GM21360 (cell line): ENCODE data around the gene MED27.

Source experiments
- ATAC-seq: cut with Tn5 transposase; IDR thresholded peaks from one replicate; pipeline ENCODE4 v1.9.1; 2021; ENCODE audit warnings: mild to moderate bottlenecking, moderate library complexity; ENCODE audit not compliant: unreplicated experiment

Gene MED27

GRCh38 chr9:131840751-131841702 is 238.6 kb downstream of the MED27 start:
- no peak for ATAC-seq

GRCh38 chr9:131840220-131840619 is 239.4 kb downstream of the MED27 start:
- no peak for ATAC-seq

GRCh38 chr9:131839281-131840084 is 240.2 kb downstream of the MED27 start:
- no peak for ATAC-seq

- ATAC-seq, result no peak
These were observed 241.0 kb downstream of the MED27 start for GRCh38 chr9:131838530-131839280.

- no peak for ATAC-seq
These were observed 241.8 kb downstream of the MED27 start for GRCh38 chr9:131837836-131838235.

- ATAC-seq, result no peak
These were observed 242.4 kb downstream of the MED27 start for GRCh38 chr9:131837316-131837715.

GRCh38 chr9:131836607-131837315 is 242.9 kb downstream of the MED27 start:
- ATAC-seq, result no peak

- ATAC-seq, result no peak
These were observed 243.6 kb downstream of the MED27 start for GRCh38 chr9:131836021-131836420.

GRCh38 chr9:131835151-131835910 is 244.3 kb downstream of the MED27 start:
- ATAC-seq, result no peak

- ATAC-seq, result no peak
These were observed 244.9 kb downstream of the MED27 start for GRCh38 chr9:131834721-131835120.

GRCh38 chr9:131833906-131834305 is 245.8 kb downstream of the MED27 start:
- no peak for ATAC-seq

- ATAC-seq, result no peak
These were observed 246.6 kb downstream of the MED27 start for GRCh38 chr9:131833083-131833482.

GRCh38 chr9:131831380-131832165 is 248.1 kb downstream of the MED27 start:
- no peak for ATAC-seq

GRCh38 chr9:131827821-131828369 is 251.8 kb downstream of the MED27 start:
- no peak for ATAC-seq

GRCh38 chr9:131826966-131827525 is 252.6 kb downstream of the MED27 start:
- no peak for ATAC-seq

GRCh38 chr9:131826053-131826452 is 253.6 kb downstream of the MED27 start:
- ATAC-seq, result no peak

- no peak for ATAC-seq
These were observed 254.6 kb downstream of the MED27 start for GRCh38 chr9:131824953-131825495.

GRCh38 chr9:131824155-131824594 is 255.5 kb downstream of the MED27 start:
- ATAC-seq, result no peak
